PC-9 (cell line): ENCODE data around the gene ZNF428.

Experiments used
- EZH2 ChIP-seq: fragments of 200-600 bp; sonication (generic); IDR thresholded peaks from 2 replicates; pipeline ENCODE4 v1.8.0; 2017; ENCODE audit warnings: antibody characterized with exemption, low read depth
- TF ChIP-seq, protein P1 (sequence below): fragments of 200-600 bp; sonication (generic); conservative IDR thresholded peaks from 2 replicates; pipeline ENCODE4 v1.6.1; 2017; ENCODE audit warnings: mixed run types, antibody characterized with exemption, mild to moderate bottlenecking, moderate library complexity

DNA sequence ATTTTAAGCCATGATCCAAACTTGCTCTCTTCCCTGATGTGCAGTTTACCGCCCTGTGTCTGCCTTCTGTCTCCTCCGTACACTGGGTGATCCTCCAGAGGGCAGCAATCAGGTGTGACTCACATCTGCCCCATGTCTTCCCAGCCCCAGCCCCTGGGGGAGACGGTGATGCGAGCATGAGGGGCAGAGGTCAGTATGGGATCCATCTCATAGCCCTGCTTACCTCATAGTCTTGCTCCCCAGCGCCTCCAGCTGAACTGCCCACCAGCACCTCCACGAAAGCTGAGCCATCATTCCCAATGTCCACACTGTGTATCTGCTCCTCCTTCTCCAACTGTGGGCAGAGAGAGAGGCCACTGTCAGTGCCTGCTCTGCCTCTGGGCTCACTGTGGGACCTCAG, 58.7 kb downstream of the ZNF428 start:
- TF ChIP-seq, protein P1, sequence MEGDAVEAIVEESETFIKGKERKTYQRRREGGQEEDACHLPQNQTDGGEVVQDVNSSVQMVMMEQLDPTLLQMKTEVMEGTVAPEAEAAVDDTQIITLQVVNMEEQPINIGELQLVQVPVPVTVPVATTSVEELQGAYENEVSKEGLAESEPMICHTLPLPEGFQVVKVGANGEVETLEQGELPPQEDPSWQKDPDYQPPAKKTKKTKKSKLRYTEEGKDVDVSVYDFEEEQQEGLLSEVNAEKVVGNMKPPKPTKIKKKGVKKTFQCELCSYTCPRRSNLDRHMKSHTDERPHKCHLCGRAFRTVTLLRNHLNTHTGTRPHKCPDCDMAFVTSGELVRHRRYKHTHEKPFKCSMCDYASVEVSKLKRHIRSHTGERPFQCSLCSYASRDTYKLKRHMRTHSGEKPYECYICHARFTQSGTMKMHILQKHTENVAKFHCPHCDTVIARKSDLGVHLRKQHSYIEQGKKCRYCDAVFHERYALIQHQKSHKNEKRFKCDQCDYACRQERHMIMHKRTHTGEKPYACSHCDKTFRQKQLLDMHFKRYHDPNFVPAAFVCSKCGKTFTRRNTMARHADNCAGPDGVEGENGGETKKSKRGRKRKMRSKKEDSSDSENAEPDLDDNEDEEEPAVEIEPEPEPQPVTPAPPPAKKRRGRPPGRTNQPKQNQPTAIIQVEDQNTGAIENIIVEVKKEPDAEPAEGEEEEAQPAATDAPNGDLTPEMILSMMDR = no peak
- TF ChIP-seq EZH2 = no peak
